ENCODE results near the gene SPIN1.

The SPIN1 gene

GRCh38 chr9:88437210-88438146 lies 49.2 kb downstream of the SPIN1 start:
- no peak for DNase-seq

- DNase-seq, result no peak
Observed at GRCh38 chr9:88438811-88439210, 50.6 kb downstream of the SPIN1 start.

GRCh38 chr9:88441301-88442007 lies 53.2 kb downstream of the SPIN1 start:
- DNase-seq, result no peak

GRCh38 chr9:88443480-88444113 lies 55.4 kb downstream of the SPIN1 start:
- no peak for DNase-seq

GRCh38 chr9:88446728-88447127 lies 58.5 kb downstream of the SPIN1 start:
- no peak for DNase-seq

- no peak for DNase-seq
Observed at GRCh38 chr9:88447431-88447830, 59.2 kb downstream of the SPIN1 start.

GRCh38 chr9:88451160-88451559 lies 62.9 kb downstream of the SPIN1 start:
- no peak for DNase-seq

GRCh38 chr9:88458716-88459465 lies 70.6 kb downstream of the SPIN1 start:
- DNase-seq, result no peak

- no peak for DNase-seq
Observed at GRCh38 chr9:88460587-88461332, 72.5 kb downstream of the SPIN1 start.

GRCh38 chr9:88462191-88462590 lies 73.9 kb downstream of the SPIN1 start:
- no peak for DNase-seq

GRCh38 chr9:88464851-88465250 lies 76.6 kb downstream of the SPIN1 start:
- DNase-seq, result no peak

- no peak for DNase-seq
Observed at GRCh38 chr9:88468226-88468625, 80.0 kb downstream of the SPIN1 start.

GRCh38 chr9:88476491-88477271 lies 88.4 kb downstream of the SPIN1 start:
- no peak for DNase-seq

GRCh38 chr9:88477300-88477751 lies 89.1 kb downstream of the SPIN1 start:
- DNase-seq, result no peak

- DNase-seq, result no peak
Observed at GRCh38 chr9:88478246-88478645, 90.0 kb downstream of the SPIN1 start.

GRCh38 chr9:88481933-88482332 lies 93.7 kb downstream of the SPIN1 start:
- DNase-seq, result no peak

GRCh38 chr9:88488166-88488565 lies 99.9 kb downstream of the SPIN1 start:
- DNase-seq, result no peak

- DNase-seq, result no peak
Observed at GRCh38 chr9:88494983-88495721, 106.9 kb downstream of the SPIN1 start.

GRCh38 chr9:88497224-88497623 lies 109.0 kb downstream of the SPIN1 start:
- DNase-seq, result no peak

- no peak for DNase-seq
Observed at GRCh38 chr9:88498880-88499279, 110.6 kb downstream of the SPIN1 start.
